Neural progenitor cell (in vitro differentiated cells): ENCODE data around the gene CTNNBL1.

ENCODE experiments used
- CTCF ChIP-seq: fragments of 200-600 bp; sonication (generic); IDR thresholded peaks from 2 replicates; pipeline ENCODE4 v1.5.1; 2017; ENCODE audit warnings: antibody characterized with exemption, mild to moderate bottlenecking
- EZH2 ChIP-seq: fragments of 200-600 bp; sonication (generic); IDR thresholded peaks from 2 replicates; pipeline ENCODE4 v1.6.1; 2017; ENCODE audit warnings: antibody characterized with exemption, mild to moderate bottlenecking, moderate library complexity
- EZH2phosphoT487 ChIP-seq: fragments of 200-600 bp; sonication (generic); IDR thresholded peaks from 2 replicates; pipeline ENCODE4 v1.6.1; 2017; ENCODE audit warnings: antibody characterized with exemption

GRCh38 chr20:37879843-37880242 lies 186.0 kb downstream of the CTNNBL1 start:
- no peak for TF ChIP-seq CTCF
- no peak for TF ChIP-seq EZH2phosphoT487
- no peak for TF ChIP-seq EZH2
